HG03575 (cell line): ENCODE measurements around the gene CTNNA1.

ENCODE experiments used
- ATAC-seq: cut with Tn5 transposase; IDR thresholded peaks from one replicate; pipeline ENCODE4 v1.9.1; 2021; ENCODE audit not compliant: unreplicated experiment, insufficient number of reproducible peaks, low FRiP score; ENCODE audit errors: extremely low read depth

CTNNA1 gene

DNA sequence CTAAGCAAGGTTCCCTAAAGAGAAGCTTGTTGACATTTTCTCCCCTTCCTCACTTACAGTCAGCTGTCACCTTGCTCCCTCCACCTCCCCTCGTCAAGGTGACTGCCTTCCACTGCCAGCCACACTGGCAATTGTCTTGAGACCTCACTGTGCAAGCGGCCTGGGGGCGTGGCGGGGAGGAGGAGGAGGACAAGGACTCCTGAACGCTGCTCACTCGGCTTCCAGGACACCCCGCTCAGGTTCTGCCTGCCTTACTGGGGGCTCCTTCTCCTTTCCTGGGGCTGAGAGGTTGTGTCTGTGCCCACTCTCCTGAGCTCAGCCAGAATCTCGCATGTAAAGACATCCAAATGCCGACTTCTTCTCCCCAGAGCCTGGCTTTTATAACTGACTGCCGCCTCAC lies 182.2 kb downstream of the CTNNA1 start:
- ATAC-seq: no peak

- no peak for ATAC-seq
Measured at GRCh38 chr5:138936225-138936967, 183.2 kb downstream of the CTNNA1 start.

DNA sequence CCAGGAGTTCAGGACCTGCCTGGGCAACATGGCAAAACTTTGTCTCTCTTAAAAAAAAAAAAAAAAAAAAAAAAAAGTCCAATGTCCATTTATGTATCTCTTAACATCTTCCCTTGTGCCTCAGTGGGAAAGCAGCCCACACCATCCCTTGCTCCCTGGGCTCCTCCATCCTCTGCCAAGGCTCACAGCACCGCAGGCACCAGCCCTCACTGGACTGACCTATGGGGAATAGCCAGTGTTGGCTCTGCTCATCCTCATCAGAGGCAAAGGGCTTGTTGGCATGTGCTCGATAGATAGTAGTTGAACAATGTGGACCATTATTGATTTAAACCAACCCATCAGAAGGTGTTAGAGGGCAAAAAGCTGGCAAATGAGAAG lies 183.7 kb downstream of the CTNNA1 start:
- ATAC-seq: no peak

- no peak for ATAC-seq
Measured at GRCh38 chr5:138937392-138938387, 184.5 kb downstream of the CTNNA1 start.

DNA sequence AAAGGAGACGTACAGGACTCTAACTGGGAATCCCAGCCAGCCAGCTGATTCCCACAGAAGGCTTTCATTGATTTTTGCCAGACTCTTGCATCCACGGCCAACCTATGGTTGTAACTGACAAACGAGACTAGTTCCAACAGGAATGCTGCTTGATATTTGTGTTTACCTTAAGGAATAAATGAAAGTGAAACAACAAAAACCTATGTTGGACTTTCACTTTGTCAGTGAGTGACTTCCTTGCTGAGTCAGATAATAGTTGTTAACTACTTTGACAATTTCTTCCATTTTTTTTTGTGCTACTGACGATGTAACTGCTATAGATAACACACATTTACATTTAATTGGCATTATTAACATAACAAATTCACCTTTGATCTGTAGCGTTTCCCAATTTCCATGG lies 185.3 kb downstream of the CTNNA1 start:
- ATAC-seq: no peak

- ATAC-seq: no peak
Measured at GRCh38 chr5:138942066-138942465, 188.8 kb downstream of the CTNNA1 start.

GRCh38 chr5:138942861-138943260 lies 189.6 kb downstream of the CTNNA1 start:
- no peak for ATAC-seq

- no peak for ATAC-seq
Measured at GRCh38 chr5:138943599-138944173, 190.5 kb downstream of the CTNNA1 start.

GRCh38 chr5:138944527-138945322 lies 191.5 kb downstream of the CTNNA1 start:
- no peak for ATAC-seq

DNA sequence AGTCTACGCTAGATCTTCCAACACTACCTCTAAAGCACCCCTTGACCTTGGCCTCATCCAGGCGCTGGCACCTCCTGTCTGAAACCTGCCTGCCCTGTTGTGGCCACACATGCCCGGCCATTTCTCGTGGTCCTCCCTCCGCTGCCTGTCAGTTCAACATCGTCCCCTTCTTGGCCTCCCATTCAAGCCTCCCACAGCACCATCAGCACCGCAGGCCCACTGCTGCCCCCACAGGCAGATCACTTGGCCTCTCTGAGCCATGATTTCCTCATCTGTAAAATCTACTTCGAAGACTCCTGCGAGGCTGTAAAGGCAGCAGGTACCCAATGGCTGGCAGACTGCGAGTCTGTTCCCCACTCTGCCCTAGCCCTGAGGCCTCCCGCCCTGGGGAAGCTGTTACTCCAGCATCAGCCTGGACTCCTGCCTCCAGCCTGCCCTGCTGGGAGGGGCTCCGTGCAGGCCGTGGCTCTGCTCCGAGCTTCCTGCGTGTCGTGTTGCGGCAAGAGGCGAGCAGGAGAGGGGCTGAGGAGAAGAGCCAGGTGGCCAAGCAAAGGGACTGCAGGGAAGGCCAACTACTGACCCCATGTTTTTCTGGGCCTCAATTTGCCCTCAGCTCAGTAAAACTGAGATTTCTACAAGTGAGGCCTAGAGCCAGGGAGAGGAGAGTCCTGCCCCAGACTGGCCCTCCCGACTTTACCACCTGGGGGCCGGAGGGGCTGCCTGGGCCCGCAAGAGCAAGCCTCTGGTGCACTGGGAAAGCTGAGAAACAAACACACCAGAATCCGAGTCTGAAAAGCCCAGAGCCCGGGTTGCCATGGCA lies 192.4 kb downstream of the CTNNA1 start:
- no peak for ATAC-seq

DNA sequence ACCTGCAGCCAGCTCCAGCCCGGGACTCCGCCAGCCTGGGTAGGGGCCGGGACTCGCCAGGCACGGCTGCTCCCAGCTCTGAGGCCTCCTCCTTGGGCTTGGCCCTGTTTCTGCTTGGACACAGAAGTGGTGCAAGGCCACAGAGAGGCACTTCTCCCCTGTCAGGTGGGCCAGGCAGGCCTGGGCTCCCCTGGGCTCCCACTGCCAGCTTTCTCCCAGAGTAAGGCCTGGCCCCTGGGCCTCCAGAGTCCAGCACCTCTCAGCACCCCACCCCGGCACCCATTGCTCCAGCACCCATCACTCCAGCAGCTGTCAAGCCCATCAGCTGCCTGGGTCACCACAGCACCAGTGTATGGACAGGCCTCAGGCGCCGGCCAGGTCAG lies 193.0 kb downstream of the CTNNA1 start:
- no peak for ATAC-seq

- ATAC-seq: no peak
Measured at GRCh38 chr5:138946831-138947560, 193.8 kb downstream of the CTNNA1 start.

DNA sequence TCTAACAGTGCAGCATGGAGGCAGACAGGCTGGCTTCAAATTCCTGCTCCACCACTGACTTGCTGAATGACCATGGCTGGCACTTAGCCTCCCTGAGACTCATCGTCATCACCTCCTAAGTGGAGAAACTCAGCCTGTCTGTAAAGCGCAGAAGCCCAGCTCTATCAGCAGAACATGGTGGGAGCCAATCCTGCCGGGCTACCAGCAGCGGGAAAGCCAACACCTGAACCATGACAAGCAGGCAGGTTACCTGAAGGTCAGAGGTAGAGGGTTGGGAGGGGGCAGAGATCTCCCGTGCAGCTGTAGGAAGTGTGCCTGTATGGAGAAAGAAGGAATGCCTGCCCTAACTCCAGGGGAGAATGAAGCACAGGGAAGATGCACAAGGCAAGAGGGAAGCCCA lies 194.6 kb downstream of the CTNNA1 start:
- no peak for ATAC-seq

- ATAC-seq: no peak
Measured at GRCh38 chr5:138948471-138949222, 195.4 kb downstream of the CTNNA1 start.

- no peak for ATAC-seq
Measured at GRCh38 chr5:138949223-138949574, 196.0 kb downstream of the CTNNA1 start.

- ATAC-seq: no peak
Measured at GRCh38 chr5:138949988-138950387, 196.8 kb downstream of the CTNNA1 start.

GRCh38 chr5:138950421-138951031 lies 197.3 kb downstream of the CTNNA1 start:
- no peak for ATAC-seq
